ENCODE measurements around the gene ATXN7L2.
"Not testable (repeated sequence)": the region's sequence is repeated elsewhere in the genome, so short reads cannot be mapped to it uniquely, and the experiment has no call there.

Gene ATXN7L2, protein sequence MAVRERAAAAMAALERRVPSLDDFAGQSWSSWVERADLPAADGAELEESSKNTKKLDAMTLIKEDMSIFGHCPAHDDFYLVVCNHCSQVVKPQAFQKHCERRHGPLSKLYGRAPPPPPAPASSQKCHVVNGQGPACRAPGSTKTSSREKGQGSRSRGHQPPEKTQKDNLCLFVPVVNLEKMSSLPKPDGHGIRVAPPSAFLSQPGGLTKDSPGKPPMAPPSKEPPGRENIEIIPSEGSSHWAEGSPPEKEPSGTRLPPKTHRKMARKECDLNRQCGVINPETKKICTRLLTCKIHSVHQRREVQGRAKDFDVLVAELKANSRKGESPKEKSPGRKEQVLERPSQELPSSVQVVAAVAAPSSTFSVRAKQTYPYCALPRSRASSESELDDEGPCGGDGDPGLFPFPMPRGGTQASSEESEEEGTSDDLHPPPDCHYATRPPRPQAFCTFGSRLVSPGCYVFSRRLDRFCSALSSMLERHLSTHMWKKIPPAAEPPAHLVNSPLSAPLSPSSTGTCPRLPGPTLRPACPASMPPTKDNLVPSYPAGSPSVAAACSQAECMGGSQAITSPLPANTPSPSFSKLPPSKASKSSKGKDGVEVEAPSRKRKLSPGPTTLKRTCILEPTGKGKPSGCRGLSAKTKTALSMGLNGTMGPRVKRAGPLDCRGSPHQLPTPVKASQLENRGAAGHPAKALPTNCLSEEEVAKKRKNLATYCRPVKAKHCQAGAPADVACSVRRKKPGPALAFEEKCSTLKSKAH

DNA sequence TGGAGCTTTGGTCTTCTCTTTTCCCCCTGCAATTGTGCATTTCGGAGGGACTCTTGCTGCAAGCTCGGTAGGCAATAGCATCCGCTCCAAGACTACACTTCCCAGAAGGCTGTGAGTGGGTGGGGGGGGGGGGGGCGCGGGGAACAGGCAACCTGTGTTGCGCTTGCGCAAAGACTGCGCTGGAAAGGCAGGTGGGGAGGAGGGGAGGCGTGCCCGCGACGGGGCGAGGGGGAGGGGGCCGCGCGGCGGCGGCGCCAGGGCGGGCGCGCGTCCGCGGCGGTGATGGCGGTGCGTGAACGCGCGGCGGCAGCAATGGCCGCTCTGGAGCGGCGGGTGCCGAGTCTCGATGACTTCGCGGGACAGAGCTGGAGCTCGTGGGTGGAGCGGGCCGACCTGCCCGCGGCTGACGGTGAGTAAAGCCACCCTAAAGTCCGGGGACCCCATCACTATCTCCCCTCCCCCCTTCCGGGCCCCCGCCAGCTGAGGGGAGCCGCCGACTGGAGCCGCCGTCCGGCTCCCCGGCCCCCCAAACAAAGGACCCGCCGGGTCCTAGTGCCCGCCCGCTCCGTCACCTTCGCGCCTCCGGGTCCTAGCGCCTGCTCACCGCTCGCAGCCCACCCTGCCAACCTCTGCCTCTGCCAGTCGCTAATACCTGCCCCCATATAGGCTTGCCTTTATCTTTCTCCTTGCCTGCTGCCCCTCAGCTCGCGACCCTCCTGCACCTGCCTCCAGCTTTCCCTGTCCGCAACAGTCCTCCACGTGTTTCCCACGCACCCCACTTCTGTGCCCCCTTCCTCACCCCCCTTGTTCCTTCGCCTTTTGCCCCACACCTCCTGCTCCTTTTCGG lies at the start of gene ATXN7L2:
Gene ATXN7L2, plus strand, starts transcription at position 234 of the 847 bp plus-strand sequence. Its CDS starts 49 bp downstream, at position 283.
- DNase-seq = peak; percentile 95

DNA sequence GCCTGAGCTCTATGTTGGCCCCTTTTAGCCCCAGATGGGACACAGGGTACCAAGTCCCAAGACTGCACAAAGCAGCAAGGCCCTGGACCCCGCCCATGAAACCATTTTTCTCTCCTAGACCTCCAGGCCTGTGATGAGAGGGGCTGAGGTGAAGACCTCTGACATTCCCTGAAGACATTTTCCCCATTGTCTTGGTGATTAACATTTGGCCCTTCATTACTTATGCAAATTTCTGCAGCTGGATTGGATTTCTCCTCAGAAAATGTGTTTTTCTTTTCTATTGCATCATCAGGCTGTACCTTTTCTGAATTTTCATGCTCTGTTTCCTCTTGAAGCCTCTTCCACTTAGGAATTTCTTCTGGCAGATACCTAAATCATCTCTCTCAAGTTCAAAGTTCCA lies 49.2 kb upstream of the ATXN7L2 start:
- DNase-seq = no peak

- DNase-seq = no peak
Measured at GRCh38 chr1:109438798-109439297, 44.9 kb upstream of the ATXN7L2 start.

GRCh38 chr1:109441069-109441468 lies 42.6 kb upstream of the ATXN7L2 start:
- no peak for DNase-seq

DNA sequence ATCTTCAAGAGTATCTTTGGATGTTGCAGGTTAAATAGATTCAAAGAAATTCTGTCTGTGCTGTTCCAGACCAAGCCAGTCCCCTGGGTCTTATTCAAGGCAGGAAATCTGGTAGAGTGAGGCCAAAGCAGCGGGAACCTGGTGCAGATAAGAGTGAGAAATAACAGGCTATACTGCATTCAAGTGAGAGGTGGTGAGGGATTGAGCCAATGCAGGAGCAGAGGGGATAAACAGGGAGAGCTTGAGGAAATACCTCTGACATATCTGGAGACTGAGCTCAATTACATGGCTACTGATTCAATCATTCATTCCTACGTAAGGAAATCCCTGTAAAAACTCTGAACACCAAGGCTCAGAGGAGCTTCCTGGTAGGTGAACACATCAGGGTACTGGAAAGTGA lies 40.2 kb upstream of the ATXN7L2 start:
- no peak for DNase-seq

DNA sequence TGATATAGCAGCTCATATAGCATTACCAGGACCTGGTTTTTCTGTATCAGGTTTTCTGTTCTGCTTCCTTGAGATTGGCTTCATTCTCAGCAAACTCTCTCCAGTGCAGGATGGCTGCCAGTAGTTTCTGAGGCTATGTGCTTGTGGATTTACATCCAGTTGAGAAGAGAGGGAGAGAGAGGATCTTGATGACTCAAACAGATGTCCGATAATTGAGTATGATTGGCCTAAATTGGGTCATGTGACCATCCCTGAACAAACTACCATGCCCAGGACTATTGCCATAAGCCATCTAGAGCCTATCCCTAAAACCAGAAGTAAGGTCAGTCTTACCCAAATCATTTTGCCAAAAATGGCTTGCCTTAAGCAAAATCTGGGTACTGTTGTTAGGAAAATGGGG lies 39.4 kb upstream of the ATXN7L2 start:
- no peak for DNase-seq

GRCh38 chr1:109445949-109446695 lies 37.6 kb upstream of the ATXN7L2 start:
- DNase-seq = not testable (repeated sequence)

DNA sequence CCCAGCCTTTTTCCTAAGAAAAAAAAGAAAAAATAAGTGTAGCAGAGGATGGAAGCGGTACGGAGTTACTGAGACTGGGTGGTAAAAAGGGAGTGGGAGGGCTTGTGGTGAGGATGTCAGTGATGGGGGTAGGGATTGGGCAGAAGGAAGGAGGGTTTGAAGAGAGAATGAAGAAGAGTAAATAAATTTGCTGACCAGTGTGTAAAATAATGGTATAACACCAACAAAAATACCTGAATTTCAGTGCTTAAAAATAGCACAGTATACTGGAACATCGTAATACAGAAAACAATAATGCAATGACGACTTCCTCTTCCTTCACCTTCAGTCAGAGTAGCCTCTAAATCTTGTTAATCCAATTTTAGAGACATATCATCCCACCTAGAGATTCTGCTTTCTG lies 36.2 kb upstream of the ATXN7L2 start:
- DNase-seq = no peak

DNA sequence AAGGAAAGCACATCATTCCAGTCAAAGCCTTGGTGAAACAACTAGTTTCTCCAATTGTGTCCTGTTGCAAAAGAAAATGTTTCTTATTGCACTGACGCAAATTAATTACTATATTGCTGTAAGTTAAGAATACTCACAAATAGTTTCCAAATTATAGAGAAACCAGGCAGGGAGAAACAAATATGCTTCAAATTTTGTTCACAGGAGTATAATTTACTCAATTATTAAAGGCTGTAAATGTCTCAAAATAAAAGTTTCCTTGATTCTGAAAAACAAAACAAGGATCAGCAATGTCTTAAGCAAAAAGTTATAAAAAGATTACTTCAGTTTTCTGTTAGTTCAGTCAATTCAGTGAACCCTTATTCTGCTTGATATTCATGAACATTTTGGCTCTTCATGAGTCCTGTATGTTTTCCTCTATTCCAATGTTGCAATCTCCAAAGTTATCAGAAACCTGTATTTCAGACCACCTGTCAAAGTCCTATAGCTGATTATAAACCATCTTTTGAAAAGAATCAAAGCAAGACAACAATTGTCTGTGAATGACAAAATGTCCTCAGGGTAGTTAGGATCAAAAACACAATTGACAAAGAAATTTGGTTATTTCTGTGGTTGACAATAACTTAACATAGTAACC lies 29.1 kb upstream of the ATXN7L2 start:
- DNase-seq = no peak

DNA sequence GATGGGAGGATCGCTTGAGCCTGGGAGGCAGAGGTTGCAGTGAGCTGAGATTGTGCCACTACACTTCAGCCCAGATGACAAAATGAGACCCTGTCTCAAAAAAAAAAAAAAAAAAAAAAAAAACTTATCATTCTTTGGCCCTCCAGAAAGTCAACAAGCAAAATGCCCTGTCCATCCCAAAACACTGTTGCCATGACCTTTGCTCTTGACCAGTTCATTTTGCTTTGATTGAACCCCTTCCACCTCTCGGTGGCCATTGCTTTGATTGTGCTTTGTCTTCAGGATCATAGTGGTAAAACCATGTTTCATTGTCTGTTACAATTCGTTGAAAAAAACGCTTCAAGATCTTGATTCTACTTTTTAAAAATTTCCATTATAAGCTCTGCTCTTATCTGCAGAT lies 25.9 kb upstream of the ATXN7L2 start:
- no peak for DNase-seq

- DNase-seq = no peak
Measured at GRCh38 chr1:109466125-109466451, 17.6 kb upstream of the ATXN7L2 start.

- peak; percentile 31 for DNase-seq
Measured at GRCh38 chr1:109466452-109467300, 17.0 kb upstream of the ATXN7L2 start, which contains the start of gene SYPL2. SYPL2 (plus strand) TSS chr1:109466546; CDS start chr1:109466844, 298 bp downstream.

- DNase-seq = no peak
Measured at GRCh38 chr1:109467301-109467777, 16.4 kb upstream of the ATXN7L2 start.

GRCh38 chr1:109468061-109468460 lies 15.6 kb upstream of the ATXN7L2 start:
- no peak for DNase-seq

- no peak for DNase-seq
Measured at GRCh38 chr1:109468903-109469302, 14.8 kb upstream of the ATXN7L2 start.

DNA sequence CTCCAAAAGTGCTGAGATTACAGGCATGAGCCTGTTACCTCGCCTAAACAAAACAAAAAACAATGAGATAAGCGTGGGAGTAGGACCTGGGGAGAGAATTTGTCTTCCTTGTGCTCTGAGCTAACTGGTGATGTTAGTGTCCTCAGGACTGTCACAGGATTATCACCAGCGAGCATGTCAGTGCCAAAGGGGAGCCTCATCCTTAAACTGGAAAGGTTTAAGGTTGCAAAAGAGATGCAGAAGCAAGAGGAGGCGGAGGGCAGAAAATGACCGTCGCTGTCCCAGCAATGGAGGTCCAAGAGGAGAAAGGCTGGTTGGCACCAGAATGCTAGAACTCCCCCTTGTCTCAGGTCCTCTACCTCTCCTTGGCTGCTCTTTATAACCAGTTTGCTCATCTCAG lies 13.5 kb upstream of the ATXN7L2 start:
- no peak for DNase-seq

DNA sequence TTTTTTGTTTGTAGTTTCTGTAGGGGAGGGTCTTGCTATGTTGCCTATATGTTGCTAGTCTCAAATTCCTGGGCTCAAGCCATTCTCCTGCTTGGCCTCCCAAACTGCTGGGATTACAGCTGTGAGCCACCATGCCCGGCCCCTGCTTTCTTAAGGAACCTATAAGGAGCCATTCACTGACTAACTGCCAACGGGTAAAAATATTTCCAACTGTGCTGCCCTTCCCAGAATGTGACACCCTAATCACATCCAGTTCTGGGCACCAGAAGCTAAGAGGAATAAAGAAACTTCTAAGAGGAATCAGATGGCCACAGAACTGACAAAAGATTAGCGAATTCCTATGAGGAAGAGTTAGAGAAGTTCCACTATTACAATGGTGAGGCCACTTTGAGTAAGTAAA lies 10.9 kb upstream of the ATXN7L2 start:
- DNase-seq = no peak

DNA sequence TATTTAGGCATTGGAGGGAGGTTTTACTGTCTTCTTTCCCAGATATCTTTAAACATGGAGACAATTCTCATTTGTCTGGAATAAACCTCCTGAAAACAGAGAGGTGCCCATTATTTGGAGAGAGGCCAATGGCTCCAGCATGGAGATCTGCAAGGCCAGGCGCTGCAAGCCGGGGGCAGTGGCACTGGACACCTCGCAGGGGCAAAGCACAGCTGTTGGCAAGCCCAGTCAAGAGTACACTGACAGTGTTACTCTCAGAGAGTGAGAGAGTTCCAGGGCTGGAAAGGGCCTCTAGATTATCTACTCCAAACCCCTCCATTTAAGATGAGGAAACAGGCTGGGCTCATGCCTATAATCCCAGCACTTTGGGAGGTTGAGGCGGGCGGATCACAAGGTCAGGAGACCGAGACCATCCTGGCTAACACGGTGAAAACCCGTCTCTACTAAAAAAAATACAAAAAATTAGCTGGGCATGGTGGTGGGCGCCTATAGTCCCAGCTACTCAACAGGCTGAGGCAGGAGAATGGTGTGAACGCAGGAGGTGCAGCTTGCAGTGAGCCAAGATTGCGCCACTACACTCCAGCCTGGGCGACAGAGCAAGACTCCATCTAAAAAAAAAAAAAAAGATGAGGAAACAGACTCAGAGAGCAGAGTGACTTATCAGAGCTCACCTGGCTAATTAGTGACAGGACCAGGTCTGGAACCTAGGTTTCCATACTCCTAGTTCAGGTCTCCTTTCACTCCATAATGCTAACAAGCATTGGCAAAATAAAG lies 10.2 kb upstream of the ATXN7L2 start:
- DNase-seq = not testable (repeated sequence)

GRCh38 chr1:109474697-109475096 lies 9.0 kb upstream of the ATXN7L2 start:
- DNase-seq = peak; percentile 70

DNA sequence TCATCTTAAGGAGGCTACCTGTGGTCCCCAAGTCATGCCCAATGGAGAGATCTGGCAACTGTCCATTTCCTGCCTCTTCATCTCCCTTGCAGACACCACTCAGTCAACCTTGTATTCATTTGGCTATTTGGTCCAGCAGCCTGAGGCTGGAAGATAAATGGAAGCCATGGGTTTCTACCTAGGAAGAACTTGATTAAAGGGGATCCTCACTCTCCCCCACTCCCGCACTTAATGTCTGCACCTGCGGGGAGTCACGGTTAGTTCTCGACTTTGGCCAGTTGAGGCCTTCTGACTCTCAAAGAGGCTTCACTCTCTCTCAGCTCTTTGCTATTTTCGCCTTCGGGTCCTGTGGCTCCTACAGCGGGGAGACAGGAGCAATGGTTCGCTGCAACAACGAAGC lies 8.4 kb upstream of the ATXN7L2 start:
- DNase-seq = no peak

All from hematopoietic multipotent progenitor cell treated with erythropoietin and hydrocortisone succinate and interleukin-3 and kit ligand, for 4 days (in vitro differentiated cells).